ENCODE data around the gene CMTM5.
"Not testable (repeated sequence)": the region's sequence is repeated elsewhere in the genome, so short reads cannot be mapped to it uniquely, and the experiment has no call there.

The CMTM5 gene

DNA sequence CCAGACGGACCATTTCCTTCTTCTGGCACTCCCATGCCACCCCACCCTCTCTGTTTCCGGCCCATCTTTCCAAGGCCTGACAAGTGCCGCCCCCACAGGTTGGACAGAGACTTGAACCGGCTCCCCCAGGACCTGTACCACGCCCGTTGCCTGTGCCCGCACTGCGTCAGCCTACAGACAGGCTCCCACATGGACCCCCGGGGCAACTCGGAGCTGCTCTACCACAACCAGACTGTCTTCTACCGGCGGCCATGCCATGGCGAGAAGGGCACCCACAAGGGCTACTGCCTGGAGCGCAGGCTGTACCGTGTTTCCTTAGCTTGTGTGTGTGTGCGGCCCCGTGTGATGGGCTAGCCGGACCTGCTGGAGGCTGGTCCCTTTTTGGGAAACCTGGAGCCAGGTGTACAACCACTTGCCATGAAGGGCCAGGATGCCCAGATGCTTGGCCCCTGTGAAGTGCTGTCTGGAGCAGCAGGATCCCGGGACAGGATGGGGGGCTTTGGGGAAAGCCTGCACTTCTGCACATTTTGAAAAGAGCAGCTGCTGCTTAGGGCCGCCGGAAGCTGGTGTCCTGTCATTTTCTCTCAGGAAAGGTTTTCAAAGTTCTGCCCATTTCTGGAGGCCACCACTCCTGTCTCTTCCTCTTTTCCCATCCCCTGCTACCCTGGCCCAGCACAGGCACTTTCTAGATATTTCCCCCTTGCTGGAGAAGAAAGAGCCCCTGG lies 1.2 kb upstream of the CMTM5 start:
- in situ Hi-C loops (cut with MboI; ENCODE audit: low pct_unique_long_range_greater_than_20kb, low sequenced_read_pairs), result no loop called here
- no peak for DNase-seq

DNA sequence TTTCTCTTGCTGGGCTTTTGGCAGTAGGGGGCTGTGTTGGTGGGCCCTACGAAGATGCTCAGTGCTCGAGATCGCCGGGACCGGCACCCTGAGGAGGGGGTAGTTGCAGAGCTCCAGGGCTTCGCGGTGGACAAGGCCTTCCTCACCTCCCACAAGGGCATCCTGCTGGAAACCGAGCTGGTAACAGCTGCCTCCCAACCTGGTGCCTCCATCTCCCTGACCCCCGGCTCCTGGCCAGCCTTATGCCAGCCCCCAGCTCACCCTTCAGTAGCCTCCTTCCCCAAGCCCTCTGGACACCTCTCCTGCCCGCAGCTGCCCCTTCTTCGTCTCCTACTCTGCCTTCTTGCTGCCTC lies 328 bp downstream of the CMTM5 start:
- no peak for DNase-seq
- in situ Hi-C loops (cut with MboI; ENCODE audit: low pct_unique_long_range_greater_than_20kb, low sequenced_read_pairs), result no loop called here

DNA sequence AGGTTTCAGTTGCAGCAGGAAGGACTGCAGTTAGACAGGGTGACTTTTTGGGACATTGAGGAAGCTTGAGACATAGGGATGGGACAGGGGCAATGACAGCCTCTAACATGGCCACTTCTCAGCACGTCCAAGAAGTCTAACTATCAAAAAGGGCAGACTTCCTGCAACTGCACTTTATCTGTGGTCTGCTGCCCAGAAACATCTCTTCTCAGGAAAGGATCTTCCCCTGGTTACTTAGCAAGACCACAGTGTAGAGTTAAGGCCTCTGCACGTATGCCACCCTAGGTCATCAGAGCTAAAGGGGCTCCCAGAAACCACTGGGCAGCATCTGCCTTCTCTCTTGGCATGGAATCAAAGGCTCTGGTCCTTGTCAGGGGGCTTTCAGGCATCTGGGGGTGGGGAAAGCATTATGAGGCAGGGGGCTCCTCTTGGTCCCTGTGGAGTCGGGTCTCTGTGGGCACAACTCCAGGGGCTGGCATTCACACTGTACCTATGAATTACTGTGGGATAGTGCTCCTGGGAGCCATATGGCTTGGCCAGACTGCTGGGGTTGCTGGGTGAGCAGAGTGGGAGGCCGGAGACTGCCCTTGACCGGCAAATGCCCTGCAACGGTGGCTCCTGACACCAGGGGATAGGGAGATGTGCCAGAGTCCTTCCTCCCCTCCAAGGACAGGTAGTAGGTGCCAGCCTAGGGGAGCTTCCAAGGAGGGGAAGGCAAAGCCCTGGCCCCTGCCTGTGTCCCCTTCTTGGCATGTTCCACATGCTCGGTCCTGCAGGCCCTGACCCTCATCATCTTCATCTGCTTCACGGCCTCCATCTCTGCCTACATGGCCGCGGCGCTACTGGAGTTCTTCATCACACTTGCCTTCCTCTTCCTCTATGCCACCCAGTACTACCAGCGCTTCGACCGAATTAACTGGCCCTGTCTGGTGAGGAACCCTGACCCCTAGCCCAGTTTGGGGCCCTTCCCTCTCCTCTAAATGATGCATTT lies 1.0 kb downstream of the CMTM5 start:
- no peak for DNase-seq
- in situ Hi-C loops (cut with MboI; ENCODE audit: low pct_unique_long_range_greater_than_20kb, low sequenced_read_pairs), result no loop called here

DNA sequence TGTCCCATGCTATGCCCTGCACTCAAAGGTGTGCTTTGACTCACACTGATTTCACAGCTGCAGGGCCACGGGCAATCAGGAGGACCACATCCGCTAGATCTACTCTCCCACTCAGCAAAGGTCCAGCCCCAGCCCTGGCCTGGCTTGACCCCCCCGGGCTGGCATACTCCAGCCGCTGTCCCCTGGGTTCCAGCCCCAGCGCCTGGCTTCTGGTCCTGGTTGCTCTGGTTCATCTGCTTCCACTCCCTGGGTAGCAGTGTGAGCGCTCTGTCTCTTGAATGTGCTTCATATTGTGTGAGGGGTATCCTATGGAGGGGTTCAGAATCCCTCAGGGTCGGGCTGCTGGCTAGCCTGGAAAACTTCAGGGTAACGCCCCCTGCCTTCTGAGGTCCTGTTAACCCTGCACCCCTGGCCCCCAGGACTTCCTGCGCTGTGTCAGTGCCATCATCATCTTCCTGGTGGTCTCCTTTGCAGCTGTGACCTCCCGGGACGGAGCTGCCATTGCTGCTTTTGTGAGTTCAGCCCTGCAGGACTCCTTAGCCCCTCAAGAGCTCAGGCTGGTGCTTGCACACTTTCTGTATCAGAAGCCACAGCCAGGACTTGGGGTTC lies 1.9 kb downstream of the CMTM5 start:
- in situ Hi-C loops (cut with MboI; ENCODE audit: low pct_unique_long_range_greater_than_20kb, low sequenced_read_pairs), result no loop called here
- DNase-seq, result no peak

GRCh38 chr14:23379366-23380196 lies 2.7 kb downstream of the CMTM5 start:
- DNase-seq, result peak; percentile 51
- in situ Hi-C loops (cut with MboI; ENCODE audit: low pct_unique_long_range_greater_than_20kb, low sequenced_read_pairs), result no loop called here

GRCh38 chr14:23380197-23380914 lies 3.5 kb downstream of the CMTM5 start:
- in situ Hi-C loops (cut with MboI; ENCODE audit: low pct_unique_long_range_greater_than_20kb, low sequenced_read_pairs), result no loop called here

GRCh38 chr14:23380976-23381375 lies 4.1 kb downstream of the CMTM5 start:
- in situ Hi-C loops (cut with MboI; ENCODE audit: low pct_unique_long_range_greater_than_20kb, low sequenced_read_pairs), result no loop called here

More at GRCh38 chr14:23380197-23380914, 3.5 kb downstream of the CMTM5 start:
- DNase-seq, result no peak

GRCh38 chr14:23381871-23382270 lies 5.0 kb downstream of the CMTM5 start:
- DNase-seq, result no peak
- in situ Hi-C loops (cut with MboI; ENCODE audit: low pct_unique_long_range_greater_than_20kb, low sequenced_read_pairs), result no loop called here

More at GRCh38 chr14:23380976-23381375, 4.1 kb downstream of the CMTM5 start:
- DNase-seq, result no peak

- in situ Hi-C loops (cut with MboI; ENCODE audit: low pct_unique_long_range_greater_than_20kb, low sequenced_read_pairs), result no loop called here
- no peak for DNase-seq
These were observed 5.4 kb downstream of the CMTM5 start for GRCh38 chr14:23382276-23382675.

GRCh38 chr14:23382731-23383440 lies 6.0 kb downstream of the CMTM5 start:
- in situ Hi-C loops (cut with MboI; ENCODE audit: low pct_unique_long_range_greater_than_20kb, low sequenced_read_pairs), result no loop called here
- DNase-seq, result no peak

GRCh38 chr14:23384364-23385080 lies 7.7 kb downstream of the CMTM5 start:
- in situ Hi-C loops (cut with MboI; ENCODE audit: low pct_unique_long_range_greater_than_20kb, low sequenced_read_pairs), result no loop called here
- DNase-seq, result no peak

- no peak for DNase-seq
- in situ Hi-C loops (cut with MboI; ENCODE audit: low pct_unique_long_range_greater_than_20kb, low sequenced_read_pairs), result no loop called here
These were observed 8.4 kb downstream of the CMTM5 start for GRCh38 chr14:23385244-23385641.

GRCh38 chr14:23385642-23386265 lies 8.9 kb downstream of the CMTM5 start:
- in situ Hi-C loops (cut with MboI; ENCODE audit: low pct_unique_long_range_greater_than_20kb, low sequenced_read_pairs), result no loop called here
- DNase-seq, result no peak

DNA sequence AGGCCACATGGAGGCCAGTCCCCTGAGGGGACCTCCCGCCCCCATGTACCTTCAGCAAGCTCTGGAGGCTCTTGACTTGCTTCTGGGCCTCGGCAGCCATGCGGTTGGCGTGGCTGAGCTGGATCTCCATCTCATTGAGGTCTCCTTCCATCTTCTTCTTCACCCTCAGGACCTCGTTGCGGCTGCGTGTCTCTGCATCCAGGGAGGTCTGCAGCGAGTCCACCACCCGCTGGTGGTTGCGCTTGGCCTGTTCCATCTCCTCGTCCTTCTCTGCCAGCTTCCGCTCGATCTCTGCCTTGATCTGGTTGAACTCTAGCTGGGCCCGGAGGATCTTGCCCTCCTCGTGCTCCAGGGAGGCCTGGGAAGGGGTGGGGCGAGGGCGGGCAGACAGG lies 9.4 kb downstream of the CMTM5 start:
- in situ Hi-C loops (cut with MboI; ENCODE audit: low pct_unique_long_range_greater_than_20kb, low sequenced_read_pairs); DNase-seq: not testable (repeated sequence)

- DNase-seq, result no peak
- in situ Hi-C loops (cut with MboI; ENCODE audit: low pct_unique_long_range_greater_than_20kb, low sequenced_read_pairs), result no loop called here
These were observed 10.2 kb downstream of the CMTM5 start for GRCh38 chr14:23386999-23387398.

DNA sequence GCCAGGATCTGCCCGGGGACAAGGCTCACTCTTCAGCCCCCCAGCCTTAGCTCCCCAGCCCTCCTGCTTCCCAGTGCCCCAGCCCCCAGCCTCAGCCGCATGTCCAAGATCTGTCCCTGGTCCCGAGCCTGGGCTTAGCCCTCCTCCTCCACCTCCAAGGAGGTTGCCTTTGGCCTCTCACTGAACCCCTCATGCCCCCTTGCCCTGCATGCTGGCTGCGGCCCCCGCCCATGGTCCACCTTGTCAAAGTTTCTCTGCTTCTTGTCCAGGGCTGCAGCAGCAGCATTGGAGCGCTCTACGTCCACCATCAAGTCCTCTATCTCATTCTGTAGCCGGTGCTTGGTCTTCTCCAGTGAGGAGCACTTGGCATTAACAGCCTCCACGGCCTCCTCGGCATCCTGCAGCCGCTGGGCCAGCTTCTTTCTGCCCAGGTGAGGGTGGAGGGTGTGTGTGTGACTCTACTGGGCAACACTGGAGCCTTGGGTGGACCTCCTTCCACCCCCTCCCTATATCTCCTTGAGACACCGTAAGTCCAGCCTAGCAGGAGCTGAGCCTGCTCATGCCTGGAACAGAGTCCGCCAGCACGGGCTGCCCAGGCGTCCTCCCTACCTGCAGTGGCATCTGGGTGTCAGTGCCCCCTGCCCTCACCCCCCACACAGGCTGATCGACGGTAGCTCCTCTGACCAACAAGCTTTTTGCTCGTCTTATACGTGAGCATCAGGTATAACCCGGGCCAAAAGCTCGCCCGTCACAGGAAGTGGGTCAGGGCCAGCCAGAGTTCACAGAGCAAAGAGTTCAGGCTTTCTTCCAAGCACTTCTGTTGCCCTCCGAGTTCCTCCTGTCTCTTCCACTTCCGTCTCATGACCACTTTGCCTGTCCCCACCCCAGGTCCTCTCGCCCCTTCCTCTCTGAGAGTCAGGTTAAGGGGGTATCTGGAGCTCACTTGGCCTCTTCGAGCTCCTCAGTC lies 11.4 kb downstream of the CMTM5 start:
- in situ Hi-C loops (cut with MboI; ENCODE audit: low pct_unique_long_range_greater_than_20kb, low sequenced_read_pairs), result no loop called here
- DNase-seq, result no peak

Measured in KBM-7 (cell line).